SK-N-MC (cell line): ENCODE measurements around the gene OGFR.

Source experiments
- EZH2 ChIP-seq: fragments of 200-600 bp; sonication (generic); IDR thresholded peaks from one replicate; pipeline ENCODE4 v1.6.1; 2017; ENCODE audit warnings: antibody characterized with exemption
- FOXP2 ChIP-seq: optimal IDR thresholded peaks from 2 replicates; pipeline ENCODE3; 2011; ENCODE audit warnings: mild to moderate bottlenecking, moderate library complexity; ENCODE audit not compliant: insufficient read depth; ENCODE audit errors: extremely low read length, control extremely low read depth

DNA sequence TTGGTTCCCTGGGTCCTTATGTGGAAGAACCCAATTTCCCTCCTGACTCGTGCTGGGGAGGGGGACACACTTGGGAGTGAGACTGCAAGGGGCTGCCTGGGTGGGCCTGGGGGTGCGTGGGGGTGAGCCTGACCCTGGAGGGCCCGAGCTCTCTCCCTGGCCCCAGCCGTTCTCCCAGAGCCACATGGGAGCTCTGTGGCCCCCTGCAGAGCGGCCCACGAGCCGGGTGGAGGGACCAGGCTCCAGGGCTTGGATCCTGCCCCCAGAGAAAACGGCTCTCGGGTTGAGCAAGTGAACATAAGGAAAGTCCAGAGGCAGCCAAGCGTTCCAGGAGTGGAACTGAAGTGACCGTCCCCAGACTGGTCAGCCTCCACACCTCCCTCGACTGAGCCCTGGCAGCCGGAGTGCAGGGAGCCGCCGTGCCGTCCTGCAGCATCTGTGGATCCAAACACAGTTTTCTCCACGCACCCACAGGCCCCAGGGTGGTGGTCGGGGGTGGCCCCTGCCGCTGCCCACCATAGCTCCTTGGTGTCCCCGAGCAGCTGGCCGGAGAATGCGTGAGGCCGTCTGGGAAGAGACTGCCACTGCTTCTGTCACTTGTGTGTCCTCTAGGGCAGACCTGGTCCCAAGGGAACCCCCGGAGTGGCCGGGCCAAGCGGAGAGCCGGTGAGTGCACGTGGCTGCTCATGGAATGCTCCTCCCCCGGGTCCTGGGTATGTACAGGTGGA, 22.8 kb downstream of the OGFR start:
- TF ChIP-seq EZH2 (no peak), FOXP2 (no peak)
